Epithelial cell of proximal tubule (primary cell): Measurements from ENCODE around the gene PPFIBP2. TPM values are rescaled to one million over a fixed set of nuclear protein-coding genes. Genes with fewer than 3 reads are reported as not detected.

Experiments used
- DNase-seq: peaks from one replicate; pipeline ENCODE4 v3.0.0-alpha.2; 2011; ENCODE audit warnings: low read depth
- H3K4me3 ChIP-seq: 2 replicates; pipeline ENCODE4 v1.5.1; 2011; ENCODE audit warnings: low read depth, mild to moderate bottlenecking, low read length
- CTCF ChIP-seq: conservative IDR thresholded peaks from 2 replicates; pipeline ENCODE4 v1.5.1; 2012; ENCODE audit warnings: low read depth, mild to moderate bottlenecking, low read length
- total RNA-seq: library from RNA; depleted of rRNA; stranded (reverse); fragments of >200 nt; gene quantifications from 2 replicates; pipeline ENCODE4 v1.2.3, GENCODE V29; 2015

The PPFIBP2 gene
- total RNA-seq, 1 donor from 2014 or later = 1.7 TPM

DNA sequence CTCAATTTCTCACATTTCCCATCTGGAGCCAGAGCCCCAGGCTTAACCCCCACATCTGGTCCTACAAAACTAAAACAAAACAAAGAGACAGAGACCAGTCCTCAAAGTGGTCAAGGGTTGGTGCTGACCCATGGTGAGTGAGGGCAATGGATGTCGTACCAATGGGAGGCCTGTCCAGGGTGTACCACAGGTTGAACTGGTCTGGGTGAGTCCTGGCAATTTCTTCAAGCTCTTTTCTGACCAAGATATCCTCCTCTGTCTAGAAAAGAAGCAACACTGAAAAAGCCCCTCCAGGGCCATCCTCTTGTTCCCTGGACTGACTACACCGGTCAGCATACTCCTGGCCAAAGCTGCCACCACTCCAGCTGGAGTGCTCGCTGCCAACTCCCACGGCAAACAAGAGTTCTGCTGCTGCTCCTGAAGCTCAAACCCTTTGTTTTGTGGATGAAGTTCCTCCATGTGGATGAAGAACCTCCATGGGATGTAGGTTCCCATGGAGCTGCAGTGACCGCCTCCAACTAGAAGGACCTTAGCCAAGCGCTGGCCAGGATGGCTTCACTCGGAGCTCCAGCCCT, 152.6 kb downstream of the PPFIBP2 start:
- no peak for DNase-seq
- TF ChIP-seq CTCF = no peak
- no peak overlapping the region for H3K4me3 ChIP-seq

GRCh38 chr11:7667460-7667859, 153.7 kb downstream of the PPFIBP2 start:
- no peak for TF ChIP-seq CTCF
- DNase-seq = no peak
- H3K4me3 ChIP-seq = no peak overlapping the region

- no peak for TF ChIP-seq CTCF
- no peak overlapping the region for H3K4me3 ChIP-seq
- no peak for DNase-seq
Measured at GRCh38 chr11:7668464-7668863, 154.7 kb downstream of the PPFIBP2 start.

- no peak for TF ChIP-seq CTCF
- no peak for DNase-seq
- H3K4me3 ChIP-seq = no peak overlapping the region
Measured at GRCh38 chr11:7668911-7669310, 155.1 kb downstream of the PPFIBP2 start.

- TF ChIP-seq CTCF = no peak
- DNase-seq = no peak
- H3K4me3 ChIP-seq = no peak overlapping the region
Measured at GRCh38 chr11:7670641-7671040, 156.8 kb downstream of the PPFIBP2 start.

DNA sequence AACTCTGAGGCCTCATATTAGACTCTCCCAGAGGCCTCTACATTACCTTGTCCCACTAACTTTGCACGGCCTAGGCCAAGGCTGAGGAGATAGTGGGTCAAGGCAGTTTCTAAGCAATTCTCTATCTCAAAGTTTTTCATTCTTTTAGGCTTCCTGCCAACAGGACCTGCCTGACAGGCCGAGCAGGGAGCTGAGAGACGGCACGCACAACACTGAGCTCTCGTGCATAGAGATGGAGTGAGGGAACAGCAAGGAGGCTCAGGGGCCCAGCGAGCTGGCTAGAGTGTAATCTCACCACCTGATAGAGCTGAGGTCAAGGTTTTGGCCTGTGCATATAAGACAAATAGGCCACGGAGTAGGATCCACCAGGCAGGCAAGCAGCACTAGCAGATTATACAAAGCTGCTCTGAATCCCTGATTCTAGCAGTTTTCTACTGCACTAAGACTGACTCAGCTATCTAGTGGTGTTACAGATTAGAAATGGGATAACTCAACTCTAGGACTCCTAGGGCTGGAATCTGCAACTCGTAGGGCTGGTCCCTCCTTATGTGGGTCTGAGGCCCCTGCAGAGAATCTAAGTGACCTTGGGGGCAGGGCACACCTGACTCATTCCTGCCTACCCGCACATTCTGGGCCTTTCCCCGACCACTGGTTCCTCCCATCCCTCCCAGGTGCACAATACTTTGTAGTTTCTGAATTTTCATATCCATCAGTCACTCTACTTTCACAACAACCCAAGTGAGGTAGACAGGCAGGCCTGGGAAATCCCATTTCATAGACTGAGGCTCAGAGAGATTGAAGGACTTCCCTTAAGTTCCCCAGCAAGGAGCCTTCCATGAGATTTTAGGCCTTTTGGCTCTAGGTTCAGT, 157.8 kb downstream of the PPFIBP2 start:
- no peak for TF ChIP-seq CTCF
- no peak for DNase-seq
- H3K4me3 ChIP-seq = no peak overlapping the region
